Activated CD8-positive, alpha-beta T cell treated with anti-CD3 and anti-CD28 coated beads for 36 hours (primary cell): ENCODE data around the gene TENT4B. TPM values are rescaled to one million over a fixed set of nuclear protein-coding genes. Genes with fewer than 3 reads are reported as not detected.
A peak's percentile ranks its signal among the peaks of the same experiment; 100 is the strongest.

Experiments
- ATAC-seq: fragments of 200-7000 bp; cut with Tn5 transposase; one replicate; pipeline ENCODE4 v1.10.0; 2021; ENCODE audit warnings: mild to moderate bottlenecking, moderate library complexity
- CTCF ChIA-PET: fragments of 350-600 bp; sonication (Branson Sonifier 250); formaldehyde crosslinking; loops from one replicate; lab custom pipeline; 2021; ENCODE audit warnings: antibody characterized with exemption; lab: Charles Lee
- POLR2A ChIA-PET: fragments of 350-600 bp; sonication (Branson Sonifier 250); formaldehyde crosslinking; loops from one replicate; lab custom pipeline; 2021; ENCODE audit warnings: antibody characterized with exemption; lab: Charles Lee
- DNase-seq: peaks from one replicate; pipeline ENCODE4 v3.0.0-alpha.2; 2020
- H3K27ac Mint-ChIP-seq: one replicate; pipeline ENCODE4 v1.8.0; 2021; ENCODE audit warnings: mild to moderate bottlenecking, mixed read lengths
- H3K27me3 Mint-ChIP-seq: one replicate; pipeline ENCODE4 v1.8.0; 2021; ENCODE audit warnings: mixed read lengths
- H3K36me3 Mint-ChIP-seq: one replicate; pipeline ENCODE4 v1.8.0; 2021; ENCODE audit warnings: low read depth, mixed read lengths
- H3K4me1 Mint-ChIP-seq: one replicate; pipeline ENCODE4 v1.8.0; 2021; ENCODE audit warnings: low read depth, mixed read lengths
- H3K4me3 Mint-ChIP-seq: one replicate; pipeline ENCODE4 v1.8.0; 2021; ENCODE audit warnings: mild to moderate bottlenecking, moderate library complexity, mixed read lengths
- H3K9me3 Mint-ChIP-seq: one replicate; pipeline ENCODE4 v1.8.0; 2021; ENCODE audit warnings: mixed read lengths
- intact Hi-C: fragments of 100-400 bp; cut with micrococcal nuclease; formaldehyde crosslinking; loops from one replicate; pipeline ENCODE4 v1.10.0; 2022
- total RNA-seq, 2 experiments: library from RNA; stranded (reverse); gene quantifications; one replicate each; pipeline ENCODE4 v1.2.3, GENCODE V29; 2021
- TF ChIP-seq, protein P1 (sequence below): fragments of 200-600 bp; IDR thresholded peaks from one replicate; pipeline ENCODE4 v1.8.0; 2022; ENCODE audit warnings: antibody characterized with exemption, mild to moderate bottlenecking

TENT4B gene
- total RNA-seq, 2 experiments from 2014 or later = 19.0 to 19.2 TPM

DNA sequence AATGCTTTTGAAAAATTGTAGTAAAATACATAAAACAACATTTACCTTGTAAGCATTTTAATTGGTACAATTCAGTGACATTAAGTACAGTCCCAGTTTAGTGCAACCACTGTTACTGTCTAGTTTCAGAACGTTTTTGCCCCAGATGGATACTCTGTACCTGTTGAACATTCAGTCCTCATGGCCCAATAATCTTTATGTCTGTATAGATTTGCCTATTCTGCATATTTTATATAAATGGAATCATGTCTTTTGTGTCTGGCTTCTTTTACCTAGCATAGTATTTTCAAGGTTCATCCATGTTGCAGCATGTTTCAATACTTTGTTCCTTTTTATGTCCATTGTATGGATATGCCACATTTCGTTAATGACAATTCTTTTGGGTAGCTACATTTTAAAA, 37.2 kb downstream of the TENT4B start:
- H3K27me3 Mint-ChIP-seq = no peaks in the 10 kb centered on the region
- intact Hi-C loops = no loop called here
- ChIA-PET CTCF (interaction anchor here (1.1 to 2.7 kb wide), 2 partner anchors 9 to 20 kb away, joined by 3 to 9 read pairs; no protein-coding TSS in a partner anchor), POLR2A (interaction anchor here (0.6 kb wide), 1 partner anchor 609 kb away, joined by 3 read pairs; no protein-coding TSS in a partner anchor)
- H3K36me3 Mint-ChIP-seq = no peaks in the 10 kb centered on the region
- H3K4me1 Mint-ChIP-seq = peaks cover 51% of the 10 kb centered on the region
- no peaks in the 10 kb centered on the region for H3K9me3 Mint-ChIP-seq
- no peak for DNase-seq
- TF ChIP-seq, protein P1, sequence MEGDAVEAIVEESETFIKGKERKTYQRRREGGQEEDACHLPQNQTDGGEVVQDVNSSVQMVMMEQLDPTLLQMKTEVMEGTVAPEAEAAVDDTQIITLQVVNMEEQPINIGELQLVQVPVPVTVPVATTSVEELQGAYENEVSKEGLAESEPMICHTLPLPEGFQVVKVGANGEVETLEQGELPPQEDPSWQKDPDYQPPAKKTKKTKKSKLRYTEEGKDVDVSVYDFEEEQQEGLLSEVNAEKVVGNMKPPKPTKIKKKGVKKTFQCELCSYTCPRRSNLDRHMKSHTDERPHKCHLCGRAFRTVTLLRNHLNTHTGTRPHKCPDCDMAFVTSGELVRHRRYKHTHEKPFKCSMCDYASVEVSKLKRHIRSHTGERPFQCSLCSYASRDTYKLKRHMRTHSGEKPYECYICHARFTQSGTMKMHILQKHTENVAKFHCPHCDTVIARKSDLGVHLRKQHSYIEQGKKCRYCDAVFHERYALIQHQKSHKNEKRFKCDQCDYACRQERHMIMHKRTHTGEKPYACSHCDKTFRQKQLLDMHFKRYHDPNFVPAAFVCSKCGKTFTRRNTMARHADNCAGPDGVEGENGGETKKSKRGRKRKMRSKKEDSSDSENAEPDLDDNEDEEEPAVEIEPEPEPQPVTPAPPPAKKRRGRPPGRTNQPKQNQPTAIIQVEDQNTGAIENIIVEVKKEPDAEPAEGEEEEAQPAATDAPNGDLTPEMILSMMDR = no peak
- H3K27ac Mint-ChIP-seq = no peak overlapping the region
- H3K4me3 Mint-ChIP-seq = no peak overlapping the region
- ATAC-seq = no peak

DNA sequence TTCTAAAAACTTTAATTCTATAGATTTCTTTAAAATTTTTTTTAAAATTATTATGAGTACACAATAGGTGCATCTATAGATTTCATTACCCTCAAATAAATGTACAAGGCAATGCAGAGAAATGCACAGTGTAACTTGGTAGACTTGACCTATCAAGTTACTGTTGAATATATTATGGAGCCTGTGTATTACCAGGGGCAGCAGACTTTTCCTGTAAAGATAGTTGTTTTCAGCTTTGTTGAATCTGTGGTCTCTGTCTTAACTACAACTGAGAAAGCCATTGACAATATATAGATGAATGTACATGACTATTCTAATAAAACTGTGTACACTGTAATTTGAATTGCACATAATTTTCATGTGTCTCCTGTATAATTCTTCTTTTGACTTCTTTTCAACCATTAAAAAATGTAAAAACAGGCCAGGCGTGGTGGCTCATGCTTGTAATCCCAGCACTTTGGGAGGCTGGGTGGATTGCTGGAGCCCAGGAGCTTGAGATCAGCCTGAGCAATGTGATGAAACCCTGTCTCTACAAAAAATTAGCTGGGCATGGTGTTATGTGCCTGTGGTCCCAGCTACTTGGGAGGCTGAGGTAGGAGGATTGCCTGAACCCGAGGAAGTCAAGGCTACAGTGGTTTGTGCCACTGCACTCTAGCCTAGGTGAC, 39.4 kb downstream of the TENT4B start:
- H3K27me3 Mint-ChIP-seq = no peaks in the 10 kb centered on the region
- H3K9me3 Mint-ChIP-seq = no peaks in the 10 kb centered on the region
- intact Hi-C loops = no loop called here
- POLR2A ChIA-PET = interaction anchor here (1.2 kb wide), 1 partner anchor 34 kb away, joined by 3 read pairs; no protein-coding TSS in a partner anchor
- H3K36me3 Mint-ChIP-seq = peaks cover 2% of the 10 kb centered on the region
- H3K27ac Mint-ChIP-seq = no peak overlapping the region
- ATAC-seq (no peak), DNase-seq (no peak)
- CTCF ChIA-PET = interaction anchor here (1.2 kb wide), 1 partner anchor 167 kb away, joined by 3 read pairs; the partner anchor contains the start of gene CNEP1R1
- TF ChIP-seq, protein P1 = no peak
- H3K4me3 Mint-ChIP-seq = no peak overlapping the region
- peaks cover 58% of the 10 kb centered on the region for H3K4me1 Mint-ChIP-seq

DNA sequence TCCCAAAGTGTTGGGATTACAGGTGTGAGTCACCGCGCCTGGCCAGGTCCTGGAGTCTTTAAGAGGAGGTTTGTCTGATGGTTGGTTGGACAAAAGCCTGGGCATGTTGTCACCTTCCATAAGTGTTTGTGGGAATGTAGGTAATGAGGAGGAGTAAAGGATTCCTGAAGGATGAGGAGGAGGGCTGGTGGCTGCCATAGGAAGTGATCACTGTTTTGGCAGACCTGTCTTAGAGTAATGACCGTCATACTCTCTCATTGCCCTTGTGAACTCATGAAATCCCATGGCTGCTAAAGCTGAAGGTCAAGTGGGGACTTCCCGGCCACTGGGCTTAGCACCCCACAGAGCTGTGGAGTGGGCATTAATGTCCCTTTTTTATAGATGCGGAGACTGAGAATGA, 40.5 kb downstream of the TENT4B start:
- Mint-ChIP-seq H3K27me3 (no peaks in the 10 kb centered on the region), H3K4me1 (peaks cover 58% of the 10 kb centered on the region), H3K4me3 (no peak overlapping the region), H3K27ac (peak overlapping the region; percentile 38), H3K36me3 (peaks cover 4% of the 10 kb centered on the region), H3K9me3 (no peaks in the 10 kb centered on the region)
- intact Hi-C loops = no loop called here
- ChIA-PET POLR2A (interaction anchor here (0.9 kb wide), 1 partner anchor 11 kb away, joined by 3 read pairs; no protein-coding TSS in a partner anchor), CTCF (no interaction called here)
- DNase-seq (no peak), ATAC-seq (no peak)
- TF ChIP-seq, protein P1 = no peak

DNA sequence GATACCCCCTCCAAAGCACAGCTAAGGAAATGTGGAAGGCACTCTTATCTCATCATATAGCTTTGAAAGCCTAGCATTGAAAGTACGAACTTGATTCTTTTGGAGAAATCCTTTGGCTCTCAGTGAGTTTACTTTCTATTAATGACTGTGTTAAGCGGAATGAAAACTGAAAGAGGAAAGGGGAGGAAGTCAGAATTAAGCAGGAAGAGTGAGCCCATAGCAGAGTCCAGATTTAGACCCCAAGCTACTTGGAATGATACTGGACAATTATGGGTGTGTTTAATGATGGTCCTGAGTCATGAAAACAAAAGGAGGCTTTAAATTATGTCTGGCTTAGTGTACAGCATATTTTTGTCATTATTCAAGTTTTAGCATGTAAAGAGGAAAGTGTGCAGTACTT, 42.2 kb downstream of the TENT4B start:
- ATAC-seq = no peak
- no peaks in the 10 kb centered on the region for H3K9me3 Mint-ChIP-seq
- TF ChIP-seq, protein P1 = no peak
- peaks cover 58% of the 10 kb centered on the region for H3K4me1 Mint-ChIP-seq
- DNase-seq = no peak
- ChIA-PET POLR2A (no interaction called here), CTCF (interaction anchor here (0.9 to 8.1 kb wide), 4 partner anchors 9 to 290 kb away, joined by 3 to 41 read pairs (median 8); partner anchors contain the start of gene CNEP1R1)
- no peak overlapping the region for H3K4me3 Mint-ChIP-seq
- H3K27me3 Mint-ChIP-seq = no peaks in the 10 kb centered on the region
- peaks cover 4% of the 10 kb centered on the region for H3K36me3 Mint-ChIP-seq
- intact Hi-C loops = no loop called here
- peak overlapping the region; percentile 22 for H3K27ac Mint-ChIP-seq

DNA sequence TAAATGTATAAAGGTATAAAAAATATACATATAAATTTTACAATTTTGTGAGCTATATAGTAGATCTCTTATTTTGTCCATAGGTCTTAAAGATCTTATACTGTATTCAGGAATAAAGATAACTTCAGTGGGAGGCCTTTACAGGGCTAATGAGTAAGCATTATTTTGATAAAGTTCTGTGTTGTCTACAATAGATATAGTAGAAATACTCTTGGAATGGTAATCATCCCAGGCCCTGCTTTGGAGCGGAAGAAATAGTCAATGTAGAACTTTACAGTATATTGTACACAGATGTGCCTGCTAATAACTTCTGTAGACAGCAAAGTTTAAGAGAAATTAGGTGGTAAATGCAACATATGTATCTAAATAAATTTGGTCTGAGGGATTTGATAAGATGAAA, 42.6 kb downstream of the TENT4B start:
- DNase-seq (no peak), ATAC-seq (no peak)
- intact Hi-C loops = no loop called here
- no peak overlapping the region for H3K27ac Mint-ChIP-seq
- peaks cover 55% of the 10 kb centered on the region for H3K4me1 Mint-ChIP-seq
- H3K27me3 Mint-ChIP-seq = no peaks in the 10 kb centered on the region
- peaks cover 4% of the 10 kb centered on the region for H3K36me3 Mint-ChIP-seq
- TF ChIP-seq, protein P1 = no peak
- H3K4me3 Mint-ChIP-seq = no peak overlapping the region
- POLR2A ChIA-PET = no interaction called here
- no peaks in the 10 kb centered on the region for H3K9me3 Mint-ChIP-seq
- CTCF ChIA-PET = interaction anchor here (0.9 to 8.1 kb wide), 6 partner anchors 10 to 291 kb away, joined by 3 to 41 read pairs (median 4); partner anchors contain the start of gene CNEP1R1
